ENCODE results near the gene RAB11FIP3. TPM values are rescaled to one million over a fixed set of nuclear protein-coding genes. Genes with fewer than 3 reads are reported as not detected.

RAB11FIP3 gene
- total and polyA plus RNA-seq, 9 of the 15 experiments (the other 6 are each of a cell fraction or from before 2014, with no cell fraction given), result 0.46 to 13.1 (median 4.3) TPM

DNA sequence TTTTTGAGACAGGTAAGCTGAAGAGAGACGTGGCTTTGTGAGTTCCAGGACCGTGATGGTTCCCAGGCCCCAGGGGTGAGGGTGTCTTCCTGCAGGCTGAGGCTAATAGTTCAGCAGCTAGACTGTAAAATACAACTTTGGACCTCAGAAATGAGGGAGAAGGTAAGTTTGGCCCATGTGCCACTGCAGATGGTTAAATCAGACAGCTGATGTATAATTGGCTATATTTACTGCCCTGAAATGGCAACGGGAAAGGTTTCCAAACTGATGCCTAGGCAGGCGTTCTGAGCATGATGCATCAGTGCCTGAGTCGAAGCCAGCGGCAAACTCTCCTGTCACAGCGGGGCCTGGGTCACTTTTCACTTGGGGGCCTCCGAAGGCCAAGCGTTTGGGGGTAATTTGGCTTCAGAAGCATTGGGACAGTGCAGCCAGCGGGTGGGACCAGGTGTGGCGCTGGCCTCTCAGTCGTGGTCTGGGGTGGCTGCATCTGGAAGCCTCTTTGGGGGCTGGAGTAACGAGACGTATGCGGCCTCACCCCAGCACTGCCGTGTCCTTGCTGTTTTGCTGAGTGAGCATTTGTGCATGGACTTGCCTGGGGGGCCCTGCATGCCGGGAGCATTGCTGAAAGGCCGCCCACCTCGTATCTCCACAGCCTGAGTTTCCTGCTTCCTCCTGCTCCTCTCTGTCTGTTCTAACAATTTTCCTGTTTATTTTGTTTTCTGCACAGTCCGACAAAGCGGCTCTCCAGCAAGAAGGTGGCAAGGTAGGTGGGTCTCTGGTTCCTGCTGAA is 70.8 kb downstream of the RAB11FIP3 start (continued):
- TF ChIP-seq ZBTB40 (IDR thresholded peaks at IDR 0.05), result no peak
- TF ChIP-seq ZBTB40 (CRISPR knock-in tag; IDR thresholded peaks at IDR 0.05), result no peak
- TF ChIP-seq, protein P1, sequence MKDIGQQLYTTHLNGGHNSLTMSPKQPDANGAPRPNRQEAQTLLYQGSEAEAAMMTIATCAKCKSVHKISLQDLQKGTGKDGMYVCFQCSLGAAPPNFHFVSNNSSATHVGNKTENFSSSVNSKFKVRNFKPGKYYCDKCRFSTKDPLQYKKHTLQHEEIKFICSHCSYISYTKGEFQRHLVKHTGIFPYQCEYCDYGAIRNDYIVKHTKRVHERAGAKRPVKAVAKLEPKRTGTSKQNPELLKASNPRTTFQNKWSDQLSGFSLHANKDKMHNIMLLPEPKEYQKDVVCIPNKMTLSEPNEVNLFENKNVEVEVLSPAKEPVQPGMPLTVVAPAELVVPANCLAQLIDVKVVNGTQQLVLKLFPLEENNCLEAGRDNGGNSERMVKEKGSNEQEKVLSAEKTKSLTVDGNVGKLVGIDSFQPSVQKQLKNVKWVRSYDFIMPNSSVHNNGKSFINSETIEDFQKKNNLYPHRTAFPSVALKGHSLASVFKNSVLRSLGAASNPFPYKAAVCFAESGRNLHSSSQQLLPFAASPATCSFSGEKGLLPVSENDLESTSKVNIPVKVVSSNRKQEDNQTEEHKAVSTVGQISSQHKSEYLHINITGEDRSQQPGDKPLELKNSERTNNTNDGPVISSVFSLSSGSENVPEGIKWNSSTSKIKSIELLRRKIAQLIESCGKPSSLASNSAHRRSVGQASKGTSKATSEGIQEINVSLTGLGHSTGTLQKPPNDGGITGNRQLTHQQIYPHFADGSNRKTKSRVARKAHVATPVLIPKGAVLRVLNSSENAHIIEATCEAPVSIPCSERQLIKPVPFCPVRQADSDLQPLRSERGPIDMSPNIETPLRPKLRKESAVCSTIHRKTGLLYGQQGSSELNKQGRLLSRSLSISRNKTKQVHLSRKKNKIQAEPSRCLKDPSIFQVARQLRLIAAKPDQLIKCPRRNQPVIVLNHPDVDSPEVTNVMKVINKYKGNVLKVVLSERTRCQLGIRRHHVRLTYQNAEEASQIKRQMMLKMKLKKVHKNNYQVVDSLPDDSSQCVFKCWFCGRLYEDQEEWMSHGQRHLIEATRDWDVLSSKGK (CRISPR knock-in tag; IDR thresholded peaks at IDR 0.05), result no peak
- TF ChIP-seq ZNF316 (IDR thresholded peaks at IDR 0.05), result peak; percentile 82
- TF ChIP-seq FOXJ2 (tag; IDR thresholded peaks at IDR 0.05), result no peak
- TF ChIP-seq PHB (CRISPR knock-in tag; IDR thresholded peaks at IDR 0.05), result no peak
- TF ChIP-seq, protein P2, sequence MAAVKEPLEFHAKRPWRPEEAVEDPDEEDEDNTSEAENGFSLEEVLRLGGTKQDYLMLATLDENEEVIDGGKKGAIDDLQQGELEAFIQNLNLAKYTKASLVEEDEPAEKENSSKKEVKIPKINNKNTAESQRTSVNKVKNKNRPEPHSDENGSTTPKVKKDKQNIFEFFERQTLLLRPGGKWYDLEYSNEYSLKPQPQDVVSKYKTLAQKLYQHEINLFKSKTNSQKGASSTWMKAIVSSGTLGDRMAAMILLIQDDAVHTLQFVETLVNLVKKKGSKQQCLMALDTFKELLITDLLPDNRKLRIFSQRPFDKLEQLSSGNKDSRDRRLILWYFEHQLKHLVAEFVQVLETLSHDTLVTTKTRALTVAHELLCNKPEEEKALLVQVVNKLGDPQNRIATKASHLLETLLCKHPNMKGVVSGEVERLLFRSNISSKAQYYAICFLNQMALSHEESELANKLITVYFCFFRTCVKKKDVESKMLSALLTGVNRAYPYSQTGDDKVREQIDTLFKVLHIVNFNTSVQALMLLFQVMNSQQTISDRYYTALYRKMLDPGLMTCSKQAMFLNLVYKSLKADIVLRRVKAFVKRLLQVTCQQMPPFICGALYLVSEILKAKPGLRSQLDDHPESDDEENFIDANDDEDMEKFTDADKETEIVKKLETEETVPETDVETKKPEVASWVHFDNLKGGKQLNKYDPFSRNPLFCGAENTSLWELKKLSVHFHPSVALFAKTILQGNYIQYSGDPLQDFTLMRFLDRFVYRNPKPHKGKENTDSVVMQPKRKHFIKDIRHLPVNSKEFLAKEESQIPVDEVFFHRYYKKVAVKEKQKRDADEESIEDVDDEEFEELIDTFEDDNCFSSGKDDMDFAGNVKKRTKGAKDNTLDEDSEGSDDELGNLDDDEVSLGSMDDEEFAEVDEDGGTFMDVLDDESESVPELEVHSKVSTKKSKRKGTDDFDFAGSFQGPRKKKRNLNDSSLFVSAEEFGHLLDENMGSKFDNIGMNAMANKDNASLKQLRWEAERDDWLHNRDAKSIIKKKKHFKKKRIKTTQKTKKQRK (IDR thresholded peaks at IDR 0.05; ENCODE audit: borderline replicate concordance, low read depth, low read length), result no peak
- TF ChIP-seq, protein P3, sequence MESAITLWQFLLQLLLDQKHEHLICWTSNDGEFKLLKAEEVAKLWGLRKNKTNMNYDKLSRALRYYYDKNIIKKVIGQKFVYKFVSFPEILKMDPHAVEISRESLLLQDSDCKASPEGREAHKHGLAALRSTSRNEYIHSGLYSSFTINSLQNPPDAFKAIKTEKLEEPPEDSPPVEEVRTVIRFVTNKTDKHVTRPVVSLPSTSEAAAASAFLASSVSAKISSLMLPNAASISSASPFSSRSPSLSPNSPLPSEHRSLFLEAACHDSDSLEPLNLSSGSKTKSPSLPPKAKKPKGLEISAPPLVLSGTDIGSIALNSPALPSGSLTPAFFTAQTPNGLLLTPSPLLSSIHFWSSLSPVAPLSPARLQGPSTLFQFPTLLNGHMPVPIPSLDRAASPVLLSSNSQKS (CRISPR knock-in tag; IDR thresholded peaks at IDR 0.05), result no peak
- no peak for TF ChIP-seq MYNN (IDR thresholded peaks at IDR 0.05)
- TF ChIP-seq MYNN (CRISPR knock-in tag; IDR thresholded peaks at IDR 0.05), result no peak

All from K562 (cell line).